Left kidney (tissue), 8 donors: ENCODE data around the gene ORC1. TPM values are rescaled to one million over a fixed set of nuclear protein-coding genes. Genes with fewer than 3 reads are reported as not detected.

Experiments
- DNase-seq: peaks from one replicate; pipeline ENCODE4 v3.0.0-alpha.2; 2013
- long read RNA-seq, 8 donors: transcript quantifications; one replicate each; lab custom pipeline, GENCODE V29; 2026
- polyA plus RNA-seq: library from polyadenylated mRNA; unstranded; fragments of 120-200 nt; gene quantifications from one replicate; pipeline ENCODE4 v1.2.1, GENCODE V29; 2013; ENCODE audit not compliant: insufficient read length

ORC1 gene
- 10.4 TPM for polyA plus RNA-seq
- long read RNA-seq, donor 1: 0 reads
- long read RNA-seq, donor 2: 0 reads
- long read RNA-seq, donor 3: 0 reads
- long read RNA-seq, donor 4: 0 reads
- long read RNA-seq, donor 5, partial matches to known transcripts: 19 of 58 reads
- long read RNA-seq, donor 5, other reads (novel, unspliced or antisense): 38 of 58 reads
- long read RNA-seq, donor 6: 0 reads
- long read RNA-seq, donor 7, partial matches to known transcripts: 0 of 1 reads
- long read RNA-seq, donor 7, other reads (novel, unspliced or antisense): 0 of 1 reads
- long read RNA-seq, donor 8, partial matches to known transcripts: 0 of 1 reads
- long read RNA-seq, donor 8, other reads (novel, unspliced or antisense): 0 of 1 reads

GRCh38 chr1:52404116-52404974 is at the start of gene ORC1, which contains the start of gene PRPF38A:
Gene ORC1 (minus strand): TSS chr1:52404423. CDS start chr1:52402223, 2,200 bp downstream.
Gene PRPF38A (plus strand): TSS chr1:52404602. CDS start chr1:52404750, 148 bp downstream.
- peak; percentile 98 for DNase-seq

DNA sequence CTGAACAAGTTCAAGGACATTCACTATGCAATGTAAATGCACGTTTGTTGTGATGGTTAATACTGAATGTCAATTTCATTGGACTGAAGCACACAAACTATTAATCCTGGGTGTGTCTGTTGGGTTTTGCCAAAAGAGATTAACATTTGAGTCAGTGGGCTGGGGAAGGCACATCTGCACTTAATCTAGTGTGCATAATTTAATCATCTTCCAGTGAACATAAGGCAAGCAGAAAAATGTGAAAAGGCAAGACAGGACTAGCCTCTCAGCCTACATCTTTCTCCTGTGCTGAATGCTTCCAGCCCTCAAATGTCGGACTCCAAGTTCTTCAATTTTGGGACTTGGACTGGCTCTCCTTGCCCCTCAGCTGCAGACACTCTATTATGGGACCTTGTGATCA is 40.2 kb upstream of the ORC1 start:
- no peak for DNase-seq

DNA sequence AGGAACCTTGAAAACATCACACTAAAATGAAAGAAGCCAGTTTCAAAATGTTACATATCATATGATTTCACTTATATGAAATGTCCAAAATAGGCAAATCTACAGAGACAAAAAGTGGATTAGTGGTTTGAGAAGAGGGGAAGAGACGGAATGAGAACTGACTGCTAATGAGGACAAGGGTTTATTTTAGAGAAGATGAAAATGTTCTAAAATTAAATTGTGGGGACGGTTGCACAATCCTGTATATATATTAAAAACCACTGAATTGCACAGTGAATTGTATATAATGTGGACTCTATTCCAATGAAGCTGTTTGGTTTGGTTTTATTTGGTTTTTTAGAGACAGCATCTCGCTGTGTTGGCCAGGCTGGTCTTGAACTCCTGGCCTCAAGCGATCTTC is 35.8 kb upstream of the ORC1 start:
- DNase-seq: no peak

DNA sequence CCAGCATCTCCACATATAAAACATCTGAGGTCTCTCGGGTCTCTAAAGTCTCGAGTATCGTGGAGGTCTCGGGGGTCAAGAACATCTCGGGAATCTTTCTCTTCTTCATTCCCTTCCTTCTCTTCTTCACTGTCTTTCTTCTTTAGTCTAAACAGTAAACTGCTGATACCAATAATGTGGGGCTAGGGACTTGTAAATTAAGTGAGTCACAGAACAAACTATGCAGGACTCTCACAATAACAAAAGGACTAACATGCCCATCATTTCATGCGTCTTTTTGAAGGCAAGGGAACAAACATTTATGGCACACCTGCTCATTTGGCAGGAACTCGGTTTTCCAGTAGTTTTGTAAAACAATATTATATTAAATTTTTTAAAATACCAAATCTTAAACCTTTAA is 32.6 kb upstream of the ORC1 start:
- DNase-seq: no peak

- DNase-seq: no peak
Measured at GRCh38 chr1:52435650-52436049, 31.4 kb upstream of the ORC1 start.

GRCh38 chr1:52435211-52435610 is 31.0 kb upstream of the ORC1 start:
- no peak for DNase-seq

GRCh38 chr1:52432807-52433206 is 28.6 kb upstream of the ORC1 start:
- DNase-seq: no peak

DNA sequence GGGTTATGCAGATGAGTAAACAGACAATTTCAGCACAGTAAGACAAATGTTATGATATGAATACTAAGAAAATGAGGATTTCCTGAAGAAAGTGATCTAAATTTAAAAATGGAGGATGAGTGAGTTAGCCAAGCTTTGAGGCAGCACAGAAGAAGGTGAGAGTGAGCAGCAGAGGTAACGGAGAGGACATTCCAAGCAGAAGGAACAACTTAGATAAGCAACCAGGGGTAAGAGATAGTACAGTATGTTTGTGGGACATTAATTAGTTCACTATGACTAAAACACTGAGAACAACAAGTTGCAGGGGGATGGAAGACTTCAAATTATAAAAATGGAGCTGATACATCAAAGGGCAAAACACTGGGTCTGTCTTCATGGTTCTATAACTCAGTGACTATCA is 22.9 kb upstream of the ORC1 start:
- DNase-seq: no peak

GRCh38 chr1:52426371-52426770 is 22.1 kb upstream of the ORC1 start:
- no peak for DNase-seq

- no peak for DNase-seq
Measured at GRCh38 chr1:52424813-52425212, 20.6 kb upstream of the ORC1 start.

GRCh38 chr1:52424231-52424636 is 20.0 kb upstream of the ORC1 start:
- no peak for DNase-seq

GRCh38 chr1:52423771-52424170 is 19.5 kb upstream of the ORC1 start:
- no peak for DNase-seq

GRCh38 chr1:52423055-52423454 is 18.8 kb upstream of the ORC1 start:
- no peak for DNase-seq

- no peak for DNase-seq
Measured at GRCh38 chr1:52420713-52421112, 16.5 kb upstream of the ORC1 start.

DNA sequence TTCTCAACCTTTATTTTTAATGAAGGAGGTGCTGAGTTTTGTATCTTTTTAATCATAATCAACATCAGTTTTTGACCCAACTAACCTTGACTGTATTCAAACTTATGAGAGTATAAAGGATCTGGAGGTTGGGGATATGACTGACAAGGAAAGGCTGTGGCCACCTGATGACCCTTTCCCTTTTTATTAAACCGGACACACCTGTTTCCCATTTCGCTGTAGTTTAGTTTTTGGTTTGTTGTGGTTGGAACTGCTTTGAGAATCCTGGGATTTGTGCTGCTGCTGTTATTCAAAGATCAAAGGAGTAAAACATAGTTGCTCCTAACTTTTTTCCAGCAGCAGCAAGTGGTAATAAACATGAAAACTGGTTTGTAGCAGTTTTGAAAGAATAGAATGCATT is 12.6 kb upstream of the ORC1 start:
- no peak for DNase-seq

GRCh38 chr1:52414942-52415341 is 10.7 kb upstream of the ORC1 start:
- DNase-seq: no peak

- DNase-seq: no peak
Measured at GRCh38 chr1:52413410-52413989, 9.3 kb upstream of the ORC1 start.

- no peak for DNase-seq
Measured at GRCh38 chr1:52404975-52405338, 734 bp upstream of the ORC1 start.

DNA sequence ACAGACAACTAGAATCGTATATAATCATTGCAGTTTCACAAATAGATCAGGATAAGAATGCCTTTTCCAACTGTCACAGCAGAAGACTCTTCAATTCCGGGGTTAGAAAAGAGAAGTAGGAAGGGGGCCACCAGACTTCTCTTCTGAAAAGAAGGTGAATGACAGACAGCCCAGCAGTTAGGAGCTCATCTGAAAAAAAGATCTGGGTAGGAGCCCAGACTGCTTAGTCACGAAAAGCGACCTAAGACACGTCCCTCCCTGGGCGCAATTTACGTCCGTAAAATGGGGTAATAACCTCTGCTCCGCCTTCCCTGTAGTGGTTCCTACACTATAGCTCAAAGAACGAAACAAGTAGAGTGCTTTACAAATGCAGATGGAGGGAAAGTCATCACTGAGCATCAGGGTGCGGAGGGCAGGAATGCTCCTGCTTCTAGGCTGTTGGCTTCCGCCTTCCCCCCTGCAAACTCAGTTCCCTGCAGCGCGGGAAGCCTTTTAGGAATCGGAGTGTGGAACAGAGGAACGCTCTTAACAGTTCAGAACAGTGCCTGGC is 582 bp downstream of the ORC1 start:
- DNase-seq: peak; percentile 11

DNA sequence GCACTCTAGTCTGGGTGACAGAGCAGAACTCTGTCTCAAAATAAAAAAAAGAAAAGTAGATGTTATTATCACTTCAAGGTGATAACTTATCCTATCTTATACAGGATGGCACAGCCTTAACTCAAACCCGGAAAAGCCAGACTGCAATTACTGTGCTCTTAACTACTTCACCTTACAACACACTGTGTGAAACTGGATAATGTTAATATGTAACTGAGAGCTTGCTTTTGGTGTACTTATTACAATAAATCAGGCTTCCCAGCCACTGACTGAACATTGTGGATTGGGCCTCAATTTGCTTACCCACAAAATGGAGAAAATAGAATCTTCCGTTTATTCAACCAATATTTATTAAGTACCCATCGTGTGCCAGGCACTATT is 1.4 kb downstream of the ORC1 start:
- no peak for DNase-seq

- no peak for DNase-seq
Measured at GRCh38 chr1:52400131-52400530, 4.1 kb downstream of the ORC1 start.

DNA sequence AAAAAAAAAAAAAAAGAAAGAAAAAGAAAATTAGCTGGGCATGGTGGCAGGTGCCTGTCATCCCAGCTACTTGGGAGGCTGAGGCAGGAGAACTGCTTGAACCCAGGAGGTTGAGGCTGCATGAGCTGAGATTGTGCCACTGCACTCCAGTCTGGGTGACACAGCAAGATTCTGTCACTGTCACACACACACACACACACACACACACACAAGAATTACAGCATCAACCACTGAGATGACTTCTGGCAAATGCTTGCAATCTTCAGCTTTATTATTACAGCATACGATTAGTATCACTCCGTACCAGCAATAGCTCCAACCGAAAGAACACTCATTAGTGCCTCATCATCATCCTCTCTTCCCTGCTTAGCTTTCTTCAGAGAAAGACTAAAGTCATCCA is 4.6 kb downstream of the ORC1 start:
- DNase-seq: no peak

DNA sequence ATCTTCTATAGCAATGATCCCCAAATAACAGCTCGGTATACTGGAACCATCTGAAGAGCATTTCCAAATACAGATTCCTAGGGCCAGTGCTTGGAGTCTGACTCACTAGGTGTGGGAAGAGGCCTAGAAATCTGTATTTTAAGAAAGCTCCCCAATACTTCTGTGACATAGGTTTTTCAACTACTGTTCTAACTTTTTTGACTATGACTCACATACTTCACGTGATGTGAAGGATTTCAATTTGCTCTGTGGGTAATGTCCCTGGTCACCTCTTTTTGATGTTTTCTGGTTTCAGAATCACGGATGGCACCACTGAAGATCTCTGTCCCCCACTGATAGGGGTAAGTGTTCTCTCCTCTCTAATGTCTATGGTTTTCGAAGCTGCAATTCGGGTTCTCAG is 11.0 kb downstream of the ORC1 start:
- no peak for DNase-seq
